AG04450 (cell line): ENCODE data around the gene CLTCL1. TPM values are rescaled to one million over a fixed set of nuclear protein-coding genes. Genes with fewer than 3 reads are reported as not detected.

Experiments
- CTCF ChIA-PET: fragments of 300-600, 350-600 bp; formaldehyde crosslinking; extraction: SDS; loops from one replicate; lab custom pipeline; 2022; ENCODE audit warnings: antibody characterized with exemption, inconsistent platforms; lab: Charles Lee
- POLR2A ChIA-PET: fragments of 350-600 bp; formaldehyde crosslinking; extraction: SDS; loops from one replicate; lab custom pipeline; 2021; ENCODE audit warnings: antibody characterized with exemption, inconsistent platforms; lab: Yijun Ruan, JAX
- DNase-seq: peaks from one replicate; pipeline ENCODE4 v3.0.0-alpha.2; 2011; ENCODE audit warnings: low read depth, low spot score
- H3K27ac ChIP-seq: one replicate; pipeline ENCODE4 v1.5.1; 2012; ENCODE audit warnings: low read depth, low read length, control low read depth
- H3K27me3 ChIP-seq: one replicate; pipeline ENCODE4 v1.6.0; 2012; ENCODE audit warnings: low read length; ENCODE audit not compliant: control insufficient read depth, insufficient read depth
- H3K4me3 ChIP-seq: 2 replicates; pipeline ENCODE4 v1.5.1; 2011; ENCODE audit warnings: mild to moderate bottlenecking, low read depth, low read length, control low read depth
- H3K9me3 ChIP-seq: 2 replicates; pipeline ENCODE4 v1.5.1; 2012; ENCODE audit warnings: low read length; ENCODE audit not compliant: control insufficient read depth, insufficient read depth
- CTCF ChIP-seq: IDR thresholded peaks from 2 replicates; pipeline ENCODE4 v1.5.1; 2011; ENCODE audit warnings: low read depth, low read length, control low read depth, inconsistent platforms
- polyA plus RNA-seq: library from polyadenylated mRNA; depleted of rRNA; stranded (reverse); fragments of >200 nt; gene quantifications from 2 replicates; pipeline ENCODE4 v1.2.3, GENCODE V29; 2011

CLTCL1 gene
- polyA plus RNA-seq, 1 experiment: 6.6 TPM

GRCh38 chr22:19225560-19225959 is 66.0 kb downstream of the CLTCL1 start:
- no peaks in the 10 kb centered on the region for H3K27me3 ChIP-seq
- TF ChIP-seq CTCF: no peak
- H3K27ac ChIP-seq: no peak overlapping the region
- POLR2A ChIA-PET: no interaction called here
- no peak for DNase-seq
- CTCF ChIA-PET: no interaction called here
- H3K4me3 ChIP-seq: no peak overlapping the region
- H3K9me3 ChIP-seq: no peaks in the 10 kb centered on the region

- Histone ChIP-seq H3K9me3 (no peaks in the 10 kb centered on the region), H3K27me3 (no peaks in the 10 kb centered on the region), H3K27ac (no peak overlapping the region), H3K4me3 (no peak overlapping the region)
- DNase-seq: no peak
- ChIA-PET CTCF (no interaction called here), POLR2A (no interaction called here)
- no peak for TF ChIP-seq CTCF
Observed at GRCh38 chr22:19224985-19225384, 66.5 kb downstream of the CLTCL1 start.

GRCh38 chr22:19224557-19224956 is 67.0 kb downstream of the CLTCL1 start:
- ChIA-PET POLR2A (interaction anchor here (0.5 kb wide), 1 partner anchor 12 kb away, joined by 4 read pairs; no protein-coding TSS in a partner anchor), CTCF (interaction anchor here (1.1 kb wide), 1 partner anchor 45 kb away, joined by 3 read pairs; no protein-coding TSS in a partner anchor)
- no peak for TF ChIP-seq CTCF
- no peak for DNase-seq
- Histone ChIP-seq H3K27me3 (no peaks in the 10 kb centered on the region), H3K27ac (no peak overlapping the region), H3K4me3 (no peak overlapping the region), H3K9me3 (no peaks in the 10 kb centered on the region)

- no peak for TF ChIP-seq CTCF
- Histone ChIP-seq H3K4me3 (no peak overlapping the region), H3K27me3 (no peaks in the 10 kb centered on the region), H3K9me3 (no peaks in the 10 kb centered on the region), H3K27ac (no peak overlapping the region)
- ChIA-PET POLR2A (no interaction called here), CTCF (interaction anchor here (1.1 kb wide), 1 partner anchor 44 kb away, joined by 3 read pairs; no protein-coding TSS in a partner anchor)
- no peak for DNase-seq
Observed at GRCh38 chr22:19223617-19224016, 67.9 kb downstream of the CLTCL1 start.

- Histone ChIP-seq H3K27me3 (no peaks in the 10 kb centered on the region), H3K4me3 (no peak overlapping the region), H3K9me3 (no peaks in the 10 kb centered on the region), H3K27ac (no peak overlapping the region)
- TF ChIP-seq CTCF: no peak
- ChIA-PET POLR2A (no interaction called here), CTCF (no interaction called here)
- no peak for DNase-seq
Observed at GRCh38 chr22:19223110-19223509, 68.4 kb downstream of the CLTCL1 start.
